HG03442 (cell line): Measurements from ENCODE around the gene DIS3L2.
"Not testable (repeated sequence)": the region's sequence is repeated elsewhere in the genome, so short reads cannot be mapped to it uniquely, and the experiment has no call there.

ENCODE experiments used
- ATAC-seq: cut with Tn5 transposase; IDR thresholded peaks from one replicate; pipeline ENCODE4 v1.9.1; 2021; ENCODE audit warnings: mild to moderate bottlenecking, moderate library complexity; ENCODE audit not compliant: unreplicated experiment

DIS3L2 gene

GRCh38 chr2:232363064-232363783, 401.7 kb downstream of the DIS3L2 start:
- ATAC-seq = not testable (repeated sequence)

GRCh38 chr2:232363784-232364615, 402.5 kb downstream of the DIS3L2 start:
- no peak for ATAC-seq

GRCh38 chr2:232364806-232365594, 403.5 kb downstream of the DIS3L2 start:
- not testable (repeated sequence) for ATAC-seq

GRCh38 chr2:232365621-232366321, 404.3 kb downstream of the DIS3L2 start:
- ATAC-seq = no peak

GRCh38 chr2:232366461-232366860, 404.9 kb downstream of the DIS3L2 start:
- not testable (repeated sequence) for ATAC-seq

- no peak for ATAC-seq
Measured at GRCh38 chr2:232367016-232367415, 405.5 kb downstream of the DIS3L2 start.

GRCh38 chr2:232367591-232368233, 406.2 kb downstream of the DIS3L2 start:
- no peak for ATAC-seq

GRCh38 chr2:232368311-232368731, 406.8 kb downstream of the DIS3L2 start:
- ATAC-seq = no peak

GRCh38 chr2:232369126-232369951, 407.8 kb downstream of the DIS3L2 start:
- ATAC-seq = no peak

GRCh38 chr2:232370007-232370406, 408.5 kb downstream of the DIS3L2 start:
- ATAC-seq = not testable (repeated sequence)

- ATAC-seq = no peak
Measured at GRCh38 chr2:232372231-232373208, 411.0 kb downstream of the DIS3L2 start.

GRCh38 chr2:232374356-232374755, 412.8 kb downstream of the DIS3L2 start:
- ATAC-seq = no peak

- ATAC-seq = no peak
Measured at GRCh38 chr2:232375164-232375563, 413.7 kb downstream of the DIS3L2 start.

GRCh38 chr2:232376260-232376659, 414.7 kb downstream of the DIS3L2 start:
- ATAC-seq = no peak

GRCh38 chr2:232376713-232377112, 415.2 kb downstream of the DIS3L2 start:
- ATAC-seq = no peak

GRCh38 chr2:232377319-232377718, 415.8 kb downstream of the DIS3L2 start:
- no peak for ATAC-seq

GRCh38 chr2:232377841-232378734, 416.6 kb downstream of the DIS3L2 start:
- ATAC-seq = no peak
